HepG2 (cell line): Measurements from ENCODE around the gene DENND10. TPM values are rescaled to one million over a fixed set of nuclear protein-coding genes. Genes with fewer than 3 reads are reported as not detected.
A peak's percentile ranks its signal among the peaks of the same experiment; 100 is the strongest.

ENCODE experiments used
- FOXO1 ChIP-seq: sonication (generic); formaldehyde crosslinking; IDR thresholded peaks from 2 replicates; pipeline ENCODE4 v1.4.0; 2020; ENCODE audit warnings: missing genetic modification reagents
- GATAD2A ChIP-seq: IDR thresholded peaks from 2 replicates; pipeline ENCODE4 v1.6.1; 2016
- GPBP1L1 ChIP-seq: sonication (generic); formaldehyde crosslinking; IDR thresholded peaks from 2 replicates; pipeline ENCODE4 v1.5.0; 2020; ENCODE audit warnings: mild to moderate bottlenecking, missing genetic modification reagents
- KMT2A ChIP-seq: sonication (generic); formaldehyde crosslinking; IDR thresholded peaks from 2 replicates; pipeline ENCODE4 v1.4.0; 2020; ENCODE audit warnings: missing genetic modification reagents
- PATZ1 ChIP-seq: sonication (generic); formaldehyde crosslinking; IDR thresholded peaks from 2 replicates; pipeline ENCODE4 v1.4.0; 2020; ENCODE audit warnings: missing genetic modification reagents
- RELA ChIP-seq: sonication (generic); formaldehyde crosslinking; IDR thresholded peaks from 2 replicates; pipeline ENCODE4 v1.4.0; 2020; ENCODE audit warnings: missing genetic modification reagents
- RFXANK ChIP-seq: IDR thresholded peaks from 2 replicates; pipeline ENCODE4 v1.6.1; 2016
- TFE3 ChIP-seq: IDR thresholded peaks from 2 replicates; pipeline ENCODE4 v1.6.1; 2016
- ZFP36 ChIP-seq: fragments of 150-350 bp; IDR thresholded peaks from 2 replicates; pipeline ENCODE4 v1.6.1; 2018; ENCODE audit warnings: borderline replicate concordance, low read length, low read depth; ENCODE audit not compliant: partially characterized antibody
- ZNF143 ChIP-seq: sonication (generic); formaldehyde crosslinking; IDR thresholded peaks from 2 replicates; pipeline ENCODE4 v1.4.0; 2020; ENCODE audit warnings: missing genetic modification reagents
- ZNF253 ChIP-seq: sonication (generic); formaldehyde crosslinking; IDR thresholded peaks from 2 replicates; pipeline ENCODE4 v1.8.0; 2022; ENCODE audit warnings: mild to moderate bottlenecking, missing genetic modification reagents, borderline replicate concordance
- ZSCAN22 ChIP-seq: sonication (generic); formaldehyde crosslinking; IDR thresholded peaks from 2 replicates; pipeline ENCODE4 v1.4.0; 2020; ENCODE audit warnings: mild to moderate bottlenecking, missing genetic modification reagents
- ZSCAN9 ChIP-seq: IDR thresholded peaks from 2 replicates; pipeline ENCODE4 v1.6.1; 2016; ENCODE audit warnings: borderline replicate concordance
- polyA plus RNA-seq, 8 experiments: library from polyadenylated mRNA; depleted of rRNA in 3 of 8; stranded (reverse) in 7 of 8; unstranded in 1 of 8; fragments of >200 nt; fragmentation: Illumina TruSeq in 4 of 8; extraction: Trizol in 4 of 8; gene quantifications; 2 replicates each; pipeline versions ENCODE4 v1.2.1 to v1.2.3, GENCODE V29; 2011 to 2016; ENCODE audit warnings: low read depth in 4 of 8, missing spikeins in 1 of 8, mixed read lengths in 1 of 8; ENCODE audit not compliant: insufficient read depth in 1 of 8
- total RNA-seq, 5 experiments: library from RNA; depleted of rRNA; stranded (reverse); fragments of >200 nt; fragmentation: Illumina TruSeq; extraction: Trizol; gene quantifications; 2 replicates each; pipeline ENCODE4 v1.2.3, GENCODE V29; 2016; ENCODE audit warnings: low read depth in 1 of 5
- TF ChIP-seq, protein P1 (sequence below): sonication (generic); formaldehyde crosslinking; IDR thresholded peaks from 2 replicates; pipeline ENCODE4 v1.5.1; 2020; ENCODE audit warnings: mild to moderate bottlenecking, missing genetic modification reagents, moderate library complexity
- TF ChIP-seq, protein P2 (sequence below): sonication (generic); formaldehyde crosslinking; IDR thresholded peaks from 2 replicates; pipeline ENCODE4 v1.4.0; 2020; ENCODE audit warnings: missing genetic modification reagents
- TF ChIP-seq, protein P3 (sequence below): sonication (generic); formaldehyde crosslinking; IDR thresholded peaks from 2 replicates; pipeline ENCODE4 v1.4.0; 2020; ENCODE audit warnings: missing genetic modification reagents

Gene DENND10
- total and polyA plus RNA-seq, 2 of the 13 experiments (the other 11 are each of a cell fraction or from before 2014, with no cell fraction given): 43.7 to 78.8 TPM

GRCh38 chr10:119177708-119178371, 73.9 kb downstream of the DENND10 start (continued):
- TF ChIP-seq, protein P1, sequence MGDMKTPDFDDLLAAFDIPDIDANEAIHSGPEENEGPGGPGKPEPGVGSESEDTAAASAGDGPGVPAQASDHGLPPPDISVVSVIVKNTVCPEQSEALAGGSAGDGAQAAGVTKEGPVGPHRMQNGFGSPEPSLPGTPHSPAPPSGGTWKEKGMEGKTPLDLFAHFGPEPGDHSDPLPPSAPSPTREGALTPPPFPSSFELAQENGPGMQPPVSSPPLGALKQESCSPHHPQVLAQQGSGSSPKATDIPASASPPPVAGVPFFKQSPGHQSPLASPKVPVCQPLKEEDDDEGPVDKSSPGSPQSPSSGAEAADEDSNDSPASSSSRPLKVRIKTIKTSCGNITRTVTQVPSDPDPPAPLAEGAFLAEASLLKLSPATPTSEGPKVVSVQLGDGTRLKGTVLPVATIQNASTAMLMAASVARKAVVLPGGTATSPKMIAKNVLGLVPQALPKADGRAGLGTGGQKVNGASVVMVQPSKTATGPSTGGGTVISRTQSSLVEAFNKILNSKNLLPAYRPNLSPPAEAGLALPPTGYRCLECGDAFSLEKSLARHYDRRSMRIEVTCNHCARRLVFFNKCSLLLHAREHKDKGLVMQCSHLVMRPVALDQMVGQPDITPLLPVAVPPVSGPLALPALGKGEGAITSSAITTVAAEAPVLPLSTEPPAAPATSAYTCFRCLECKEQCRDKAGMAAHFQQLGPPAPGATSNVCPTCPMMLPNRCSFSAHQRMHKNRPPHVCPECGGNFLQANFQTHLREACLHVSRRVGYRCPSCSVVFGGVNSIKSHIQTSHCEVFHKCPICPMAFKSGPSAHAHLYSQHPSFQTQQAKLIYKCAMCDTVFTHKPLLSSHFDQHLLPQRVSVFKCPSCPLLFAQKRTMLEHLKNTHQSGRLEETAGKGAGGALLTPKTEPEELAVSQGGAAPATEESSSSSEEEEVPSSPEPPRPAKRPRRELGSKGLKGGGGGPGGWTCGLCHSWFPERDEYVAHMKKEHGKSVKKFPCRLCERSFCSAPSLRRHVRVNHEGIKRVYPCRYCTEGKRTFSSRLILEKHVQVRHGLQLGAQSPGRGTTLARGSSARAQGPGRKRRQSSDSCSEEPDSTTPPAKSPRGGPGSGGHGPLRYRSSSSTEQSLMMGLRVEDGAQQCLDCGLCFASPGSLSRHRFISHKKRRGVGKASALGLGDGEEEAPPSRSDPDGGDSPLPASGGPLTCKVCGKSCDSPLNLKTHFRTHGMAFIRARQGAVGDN (CRISPR knock-in tag): no peak
- TF ChIP-seq RELA (CRISPR knock-in tag) (no peak), TFE3 (no peak), ZSCAN22 (no peak), FOXO1 (CRISPR knock-in tag) (peak; percentile 46; the same call in 1 of the 2 replicates), ZSCAN9 (CRISPR knock-in tag) (no peak), ZNF143 (CRISPR knock-in tag) (0 out of 2 replicates have a peak, but pooled peaks have one; percentile 7), ZNF253 (CRISPR knock-in tag) (0 out of 2 replicates have a peak, but pooled peaks have one; percentile 50), RFXANK (CRISPR knock-in tag) (no peak), PATZ1 (CRISPR knock-in tag) (peak; percentile 86), ZFP36 (no peak), KMT2A (CRISPR knock-in tag) (no peak), GATAD2A (CRISPR knock-in tag) (peak; percentile 58), GPBP1L1 (CRISPR knock-in tag) (no peak)
- TF ChIP-seq, protein P2, sequence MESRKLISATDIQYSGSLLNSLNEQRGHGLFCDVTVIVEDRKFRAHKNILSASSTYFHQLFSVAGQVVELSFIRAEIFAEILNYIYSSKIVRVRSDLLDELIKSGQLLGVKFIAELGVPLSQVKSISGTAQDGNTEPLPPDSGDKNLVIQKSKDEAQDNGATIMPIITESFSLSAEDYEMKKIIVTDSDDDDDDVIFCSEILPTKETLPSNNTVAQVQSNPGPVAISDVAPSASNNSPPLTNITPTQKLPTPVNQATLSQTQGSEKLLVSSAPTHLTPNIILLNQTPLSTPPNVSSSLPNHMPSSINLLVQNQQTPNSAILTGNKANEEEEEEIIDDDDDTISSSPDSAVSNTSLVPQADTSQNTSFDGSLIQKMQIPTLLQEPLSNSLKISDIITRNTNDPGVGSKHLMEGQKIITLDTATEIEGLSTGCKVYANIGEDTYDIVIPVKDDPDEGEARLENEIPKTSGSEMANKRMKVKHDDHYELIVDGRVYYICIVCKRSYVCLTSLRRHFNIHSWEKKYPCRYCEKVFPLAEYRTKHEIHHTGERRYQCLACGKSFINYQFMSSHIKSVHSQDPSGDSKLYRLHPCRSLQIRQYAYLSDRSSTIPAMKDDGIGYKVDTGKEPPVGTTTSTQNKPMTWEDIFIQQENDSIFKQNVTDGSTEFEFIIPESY (CRISPR knock-in tag): no peak
- TF ChIP-seq, protein P3, sequence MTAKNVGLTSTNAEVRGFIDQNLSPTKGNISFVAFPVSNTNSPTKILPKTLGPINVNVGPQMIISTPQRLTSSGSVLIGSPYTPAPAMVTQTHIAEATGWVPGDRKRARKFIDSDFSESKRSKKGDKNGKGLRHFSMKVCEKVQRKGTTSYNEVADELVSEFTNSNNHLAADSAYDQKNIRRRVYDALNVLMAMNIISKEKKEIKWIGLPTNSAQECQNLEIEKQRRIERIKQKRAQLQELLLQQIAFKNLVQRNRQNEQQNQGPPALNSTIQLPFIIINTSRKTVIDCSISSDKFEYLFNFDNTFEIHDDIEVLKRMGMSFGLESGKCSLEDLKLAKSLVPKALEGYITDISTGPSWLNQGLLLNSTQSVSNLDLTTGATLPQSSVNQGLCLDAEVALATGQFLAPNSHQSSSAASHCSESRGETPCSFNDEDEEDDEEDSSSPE: 0 out of 2 replicates have a peak, but pooled peaks have one; percentile 22
